ENCODE data around the gene REP15.

- TF ChIP-seq, protein P1, sequence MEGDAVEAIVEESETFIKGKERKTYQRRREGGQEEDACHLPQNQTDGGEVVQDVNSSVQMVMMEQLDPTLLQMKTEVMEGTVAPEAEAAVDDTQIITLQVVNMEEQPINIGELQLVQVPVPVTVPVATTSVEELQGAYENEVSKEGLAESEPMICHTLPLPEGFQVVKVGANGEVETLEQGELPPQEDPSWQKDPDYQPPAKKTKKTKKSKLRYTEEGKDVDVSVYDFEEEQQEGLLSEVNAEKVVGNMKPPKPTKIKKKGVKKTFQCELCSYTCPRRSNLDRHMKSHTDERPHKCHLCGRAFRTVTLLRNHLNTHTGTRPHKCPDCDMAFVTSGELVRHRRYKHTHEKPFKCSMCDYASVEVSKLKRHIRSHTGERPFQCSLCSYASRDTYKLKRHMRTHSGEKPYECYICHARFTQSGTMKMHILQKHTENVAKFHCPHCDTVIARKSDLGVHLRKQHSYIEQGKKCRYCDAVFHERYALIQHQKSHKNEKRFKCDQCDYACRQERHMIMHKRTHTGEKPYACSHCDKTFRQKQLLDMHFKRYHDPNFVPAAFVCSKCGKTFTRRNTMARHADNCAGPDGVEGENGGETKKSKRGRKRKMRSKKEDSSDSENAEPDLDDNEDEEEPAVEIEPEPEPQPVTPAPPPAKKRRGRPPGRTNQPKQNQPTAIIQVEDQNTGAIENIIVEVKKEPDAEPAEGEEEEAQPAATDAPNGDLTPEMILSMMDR (IDR thresholded peaks at IDR 0.05): no peak
- no peak for TF ChIP-seq POLR2A (IDR thresholded peaks at IDR 0.05)
- TF ChIP-seq EP300 (IDR thresholded peaks at IDR 0.05): no peak
Observed at GRCh38 chr12:27673101-27673718, 23.0 kb upstream of the REP15 start.
